Activated CD4-positive, alpha-beta T cell treated with anti-CD3 and anti-CD28 coated beads for 48 hours (primary cell): ENCODE measurements around the gene FHOD3.

ENCODE experiments used
- DNase-seq: peaks from one replicate; pipeline ENCODE4 v3.0.0-alpha.2; 2020

FHOD3 gene

GRCh38 chr18:36297417-36298125 is at the start of gene FHOD3:
TSS of gene FHOD3 (plus strand) at chr18:36297713. CDS start at chr18:36297836, 123 bp downstream.
- DNase-seq, result peak; percentile 13

- no peak for DNase-seq
These were observed 48.1 kb upstream of the FHOD3 start for GRCh38 chr18:36249392-36249791.

- no peak for DNase-seq
These were observed 46.7 kb upstream of the FHOD3 start for GRCh38 chr18:36250827-36251226.

DNA sequence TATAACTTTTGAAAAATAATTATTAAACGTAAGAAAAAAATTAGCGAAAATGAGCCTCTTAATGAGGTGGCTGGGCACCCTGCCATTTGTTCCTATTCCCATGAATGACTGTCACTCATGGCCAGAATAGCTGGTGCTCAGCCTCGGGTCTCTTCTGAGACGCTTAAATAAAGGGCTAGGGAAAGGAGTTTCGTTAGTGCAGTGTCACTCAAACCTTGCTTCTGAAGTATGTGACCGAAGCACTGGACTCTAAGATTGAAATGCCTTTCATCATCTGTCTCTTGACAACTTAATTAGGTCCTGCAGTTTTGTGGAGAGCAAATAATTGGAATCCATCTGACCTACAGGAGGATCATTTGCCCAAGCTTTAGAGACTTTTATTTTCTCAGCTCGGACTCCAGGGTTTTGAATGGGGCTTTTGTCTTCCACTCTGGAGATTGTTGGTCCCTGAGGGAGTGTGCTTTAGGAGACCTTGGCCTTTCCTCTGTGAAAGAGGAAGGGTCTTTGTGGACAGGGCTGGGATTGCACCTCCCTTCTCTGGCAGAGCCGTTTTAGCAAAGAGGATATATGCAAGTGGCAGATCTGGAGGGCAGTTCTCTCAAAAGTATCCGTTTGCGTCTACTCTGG is 42.3 kb upstream of the FHOD3 start:
- no peak for DNase-seq

GRCh38 chr18:36256094-36256493 is 41.4 kb upstream of the FHOD3 start:
- DNase-seq, result no peak

- no peak for DNase-seq
These were observed 34.5 kb upstream of the FHOD3 start for GRCh38 chr18:36262971-36263370.

- DNase-seq, result no peak
These were observed 33.2 kb upstream of the FHOD3 start for GRCh38 chr18:36264283-36264682.

GRCh38 chr18:36265015-36265414 is 32.5 kb upstream of the FHOD3 start:
- no peak for DNase-seq

- DNase-seq, result no peak
These were observed 28.4 kb upstream of the FHOD3 start for GRCh38 chr18:36269157-36269556.

DNA sequence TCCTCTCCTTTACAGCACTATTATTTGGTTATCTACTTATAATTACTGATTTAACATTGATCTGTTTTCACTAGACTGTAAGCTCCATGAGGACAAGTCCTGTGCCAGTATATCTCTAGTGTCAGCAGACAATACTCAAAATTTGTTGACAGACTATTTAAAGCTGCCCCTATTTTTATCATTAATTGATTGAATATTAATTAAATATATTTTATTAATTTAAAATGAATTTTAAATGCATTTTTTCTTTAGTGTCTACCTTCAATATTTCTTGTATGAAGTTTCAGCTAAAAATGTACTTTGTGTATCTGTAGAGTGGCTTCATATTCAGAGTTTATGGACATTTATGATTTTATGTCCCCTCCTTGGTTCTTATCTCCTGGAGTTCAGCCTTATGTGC is 26.4 kb upstream of the FHOD3 start:
- DNase-seq, result no peak

- no peak for DNase-seq
These were observed 24.2 kb upstream of the FHOD3 start for GRCh38 chr18:36273347-36273746.

DNA sequence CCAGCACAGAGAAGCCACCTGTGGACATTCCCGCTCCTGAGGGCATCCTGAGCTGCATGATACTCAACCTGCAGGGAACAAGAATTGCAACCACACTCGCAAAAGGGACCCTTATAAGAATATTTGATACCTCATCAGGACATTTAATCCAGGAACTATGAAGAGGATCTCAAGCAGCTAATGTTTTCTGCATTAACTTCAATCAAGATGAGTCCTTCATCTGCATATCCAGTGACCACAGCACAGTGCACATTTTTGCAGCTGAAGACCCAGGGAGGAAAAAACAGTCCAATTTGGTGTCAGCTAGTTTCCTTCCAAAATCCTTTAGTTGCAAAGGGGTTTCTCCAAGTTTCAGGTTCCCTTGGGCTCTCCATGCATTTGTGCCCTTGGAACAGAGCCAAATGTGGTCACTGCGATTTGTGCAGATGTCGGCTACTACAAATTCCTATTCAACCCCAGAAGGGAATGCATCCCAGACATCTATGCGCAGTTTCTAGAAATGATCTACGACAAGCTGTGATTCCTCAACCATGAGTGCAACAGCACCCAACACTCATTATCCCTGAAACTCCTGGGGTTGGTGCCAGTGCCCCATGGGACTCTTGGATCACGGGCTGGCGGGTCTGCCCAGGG is 23.3 kb upstream of the FHOD3 start:
- no peak for DNase-seq

DNA sequence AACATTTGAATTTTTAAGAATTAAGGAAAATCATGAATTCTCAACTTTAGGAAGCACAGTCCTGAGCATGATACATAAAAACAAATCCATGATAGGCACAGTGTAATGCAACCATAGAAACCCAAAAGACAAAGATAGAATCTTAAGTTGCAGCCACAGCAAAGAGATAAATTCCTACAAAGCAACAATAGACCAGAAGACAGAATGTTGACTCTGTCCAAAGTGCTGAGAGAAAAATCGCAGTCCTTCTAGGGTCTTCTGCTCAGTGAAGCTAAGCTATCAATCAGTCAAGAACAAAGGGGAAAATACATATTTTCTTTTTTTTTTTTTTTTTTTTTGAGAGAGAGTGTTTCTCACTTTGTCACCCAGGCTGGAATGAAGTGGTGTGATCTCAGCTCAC is 22.0 kb upstream of the FHOD3 start:
- no peak for DNase-seq

GRCh38 chr18:36279001-36279400 is 18.5 kb upstream of the FHOD3 start:
- no peak for DNase-seq

DNA sequence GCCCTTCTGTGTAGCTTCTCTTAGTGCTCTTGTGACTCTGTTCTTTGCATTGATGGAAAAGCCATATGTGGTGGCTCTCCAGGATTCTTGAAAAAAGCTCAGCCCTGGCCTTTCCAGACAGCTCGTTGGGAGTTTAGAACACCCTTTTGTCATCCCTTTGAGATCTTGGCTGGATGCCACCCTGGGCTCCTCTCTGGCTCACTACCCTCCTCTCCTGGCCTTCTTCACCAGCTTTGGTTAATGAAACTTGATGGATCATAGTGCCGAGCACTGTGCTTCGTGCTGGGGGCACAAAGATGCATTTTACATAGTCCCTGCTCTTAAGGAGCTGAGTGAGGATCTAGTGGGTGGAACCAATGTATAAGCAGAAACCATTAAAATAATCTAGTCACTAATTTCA is 15.6 kb upstream of the FHOD3 start:
- DNase-seq, result no peak

DNA sequence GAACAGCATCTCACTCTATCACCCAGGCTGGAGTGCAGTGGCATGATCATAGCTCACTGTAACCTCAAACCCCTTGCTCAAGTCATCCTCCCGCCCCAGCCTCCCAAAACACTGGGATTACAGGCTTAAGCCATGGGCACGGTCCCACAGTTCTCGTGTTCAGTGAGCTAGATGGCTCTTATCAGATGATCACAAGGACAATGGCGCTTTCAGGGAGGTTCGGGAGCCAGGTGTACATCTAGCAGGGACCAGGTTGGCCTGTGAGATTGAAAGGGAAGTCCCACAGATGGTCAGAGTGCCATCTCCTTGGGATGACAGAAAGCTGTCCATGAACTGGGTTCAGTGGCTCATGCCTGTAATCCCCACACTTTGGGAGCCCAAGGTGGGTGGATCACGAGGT is 14.1 kb upstream of the FHOD3 start:
- DNase-seq, result no peak

DNA sequence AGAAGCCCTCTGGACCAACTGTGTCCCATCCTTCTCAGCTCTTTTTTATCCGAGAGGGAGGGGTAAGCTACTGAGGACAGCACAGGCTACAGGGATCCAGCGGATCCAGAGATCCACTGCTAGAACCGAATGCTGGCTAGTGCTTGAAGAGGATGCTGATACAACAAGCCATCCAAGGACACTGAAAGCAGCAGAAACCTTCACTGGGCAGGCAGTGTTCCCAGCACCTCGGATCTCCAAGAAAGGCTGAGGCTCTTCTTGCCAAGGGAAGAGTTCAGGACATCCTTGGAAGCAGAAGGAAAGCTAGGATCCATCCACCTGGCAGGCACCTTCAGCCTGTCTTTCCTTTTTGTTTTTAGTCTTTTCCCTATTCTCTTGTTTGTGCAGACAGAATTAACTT is 13.2 kb upstream of the FHOD3 start:
- DNase-seq, result no peak

GRCh38 chr18:36284671-36285295 is 12.7 kb upstream of the FHOD3 start:
- peak; percentile 52 for DNase-seq

GRCh38 chr18:36287653-36288052 is 9.9 kb upstream of the FHOD3 start:
- DNase-seq, result no peak

DNA sequence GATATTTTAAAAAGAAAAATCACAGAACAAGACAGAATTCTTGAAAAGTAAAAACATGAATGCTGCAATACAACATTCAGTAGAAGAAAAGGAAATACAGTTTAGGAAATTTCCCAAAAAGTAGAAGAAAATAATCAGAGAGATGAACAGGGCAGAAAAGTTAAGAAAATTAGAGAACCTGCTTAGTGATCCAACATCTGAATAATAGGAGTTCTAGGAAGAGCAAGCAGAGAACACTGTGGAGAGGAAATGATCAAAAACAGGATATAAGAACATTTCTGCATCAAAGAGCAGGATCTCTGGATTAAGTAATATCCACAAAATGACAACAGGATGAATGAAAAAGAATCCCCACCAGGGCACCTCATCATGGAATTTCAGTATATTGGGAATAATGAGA is 8.8 kb upstream of the FHOD3 start:
- no peak for DNase-seq

- DNase-seq, result no peak
These were observed 3.5 kb upstream of the FHOD3 start for GRCh38 chr18:36294031-36294430.

DNA sequence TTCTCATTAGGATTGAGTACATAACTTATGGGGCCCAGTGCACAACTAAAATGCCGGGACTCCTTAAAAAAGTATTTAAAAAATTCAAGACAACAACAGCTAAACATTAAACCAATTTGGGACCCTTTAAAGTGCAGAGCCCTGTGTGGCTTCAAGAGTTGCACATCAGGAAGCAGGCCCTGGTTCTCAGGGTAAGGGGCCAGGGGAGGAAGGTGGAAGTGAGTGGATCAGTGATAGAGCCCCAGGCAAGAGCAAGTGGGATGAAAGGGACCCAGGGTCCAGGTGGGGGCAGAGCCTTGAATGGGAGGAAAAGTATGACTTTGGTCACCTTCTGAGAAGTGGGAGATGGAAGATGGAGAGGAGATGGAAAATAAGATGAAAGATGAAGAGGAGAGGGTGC is 2.3 kb upstream of the FHOD3 start:
- no peak for DNase-seq

GRCh38 chr18:36295880-36296301 is 1.6 kb upstream of the FHOD3 start:
- no peak for DNase-seq
